GM23338 (cell line): ENCODE data around the gene CFAP74. TPM values are rescaled to one million over a fixed set of nuclear protein-coding genes. Genes with fewer than 3 reads are reported as not detected.

Experiments used
- ATAC-seq: fragments of 200-7000 bp; cut with Tn5 transposase; 3 replicates; pipeline ENCODE4 v1.9.1; 2020
- DNase-seq: peaks from one replicate; pipeline ENCODE4 v3.0.0-alpha.2; 2015; ENCODE audit warnings: low spot score
- H2AFZ ChIP-seq: fragments of 200-600 bp; sonication (generic); 2 replicates; pipeline ENCODE4 v1.8.0; 2016; ENCODE audit warnings: antibody characterized with exemption, mild to moderate bottlenecking, moderate library complexity
- H3F3A ChIP-seq: fragments of 200-600 bp; sonication (generic); replicated peaks from 2 replicates; pipeline ENCODE4 v1.8.0; 2017; ENCODE audit warnings: antibody characterized with exemption, mixed run types, low read depth
- H3K27ac ChIP-seq: fragments of 200-600 bp; sonication (generic); 2 replicates; pipeline ENCODE4 v1.6.1; 2016; ENCODE audit warnings: low read depth
- H3K27me3 ChIP-seq: fragments of 200-600 bp; sonication (generic); 2 replicates; pipeline ENCODE4 v1.8.0; 2016; ENCODE audit warnings: mild to moderate bottlenecking, mixed run types, moderate library complexity; ENCODE audit not compliant: insufficient read depth
- H3K36me3 ChIP-seq: fragments of 200-600 bp; sonication (generic); 2 replicates; pipeline ENCODE4 v1.8.0; 2016; ENCODE audit warnings: mild to moderate bottlenecking; ENCODE audit not compliant: insufficient read depth
- H3K4me1 ChIP-seq: fragments of 200-600 bp; sonication (generic); 2 replicates; pipeline ENCODE4 v1.8.0; 2016; ENCODE audit warnings: mild to moderate bottlenecking, moderate library complexity; ENCODE audit not compliant: insufficient read depth
- H3K4me2 ChIP-seq: fragments of 200-600 bp; sonication (generic); 2 replicates; pipeline ENCODE4 v1.7.1; 2017; ENCODE audit warnings: mixed run types
- H3K4me3 ChIP-seq: fragments of 200-600 bp; sonication (generic); 2 replicates; pipeline ENCODE4 v1.6.1; 2016; ENCODE audit warnings: mixed run types
- H3K79me2 ChIP-seq: fragments of 200-600 bp; sonication (generic); replicated peaks from 2 replicates; pipeline ENCODE4 v1.8.0; 2017; ENCODE audit warnings: mild to moderate bottlenecking; ENCODE audit not compliant: insufficient read depth
- H3K9me2 ChIP-seq: fragments of 200-600 bp; sonication (generic); 2 replicates; pipeline ENCODE4 v1.8.0; 2017; ENCODE audit not compliant: insufficient read depth
- H4K20me1 ChIP-seq: fragments of 200-600 bp; sonication (generic); replicated peaks from 2 replicates; pipeline ENCODE4 v1.8.0; 2017; ENCODE audit warnings: mild to moderate bottlenecking; ENCODE audit not compliant: insufficient read depth
- H3K27ac Mint-ChIP-seq: 2 replicates; pipeline ENCODE4 v1.8.0; 2020; ENCODE audit warnings: inconsistent platforms, mild to moderate bottlenecking, moderate library complexity, mixed read lengths
- H3K27me3 Mint-ChIP-seq: 3 replicates; pipeline ENCODE4 v1.8.0; 2022; ENCODE audit warnings: low read depth, mild to moderate bottlenecking, moderate library complexity, mixed read lengths, inconsistent platforms; ENCODE audit not compliant: insufficient read depth, poor library complexity
- H3K36me3 Mint-ChIP-seq: 3 replicates; pipeline ENCODE4 v1.8.0; 2021; ENCODE audit warnings: low read depth, mild to moderate bottlenecking, inconsistent platforms, moderate library complexity, mixed read lengths
- H3K4me1 Mint-ChIP-seq: 3 replicates; pipeline ENCODE4 v1.8.0; 2020; ENCODE audit warnings: mild to moderate bottlenecking, inconsistent platforms, mixed read lengths
- H3K4me3 Mint-ChIP-seq: 3 replicates; pipeline ENCODE4 v1.8.0; 2021; ENCODE audit warnings: moderate library complexity, mild to moderate bottlenecking, inconsistent platforms, mixed read lengths
- H3K9me3 Mint-ChIP-seq: 3 replicates; pipeline ENCODE4 v1.8.0; 2020; ENCODE audit warnings: moderate library complexity, mild to moderate bottlenecking, inconsistent platforms, mixed read lengths
- CREB1 ChIP-seq: fragments of 250-450 bp; sonication (Bioruptor Pico); IDR thresholded peaks from 2 replicates; pipeline ENCODE4 v1.5.0; 2020; ENCODE audit warnings: low read depth, mild to moderate bottlenecking, moderate library complexity
- CTCF ChIP-seq, 2 experiments: fragments of 200-600 bp in 1 of 2; sonication (generic) in 1 of 2; conservative IDR thresholded peaks; 2 replicates each; pipeline versions ENCODE4 v1.5.1 to v1.6.1; 2016 to 2017; ENCODE audit warnings: antibody characterized with exemption in 2 of 2, low read depth in 2 of 2, mild to moderate bottlenecking in 2 of 2, moderate library complexity in 1 of 2
- POLR2AphosphoS5 ChIP-seq: IDR thresholded peaks from 2 replicates; pipeline ENCODE4 v1.6.1; 2016; ENCODE audit warnings: antibody characterized with exemption, low read depth
- STAT1 ChIP-seq: IDR thresholded peaks from one replicate; pipeline ENCODE4 v1.6.1; 2016; ENCODE audit warnings: antibody characterized with exemption; ENCODE audit not compliant: unreplicated experiment
- ZNF114 ChIP-seq: fragments of 250-450 bp; sonication (Bioruptor Pico); IDR thresholded peaks from 2 replicates; pipeline ENCODE4 v1.5.0; 2020; ENCODE audit warnings: mild to moderate bottlenecking, moderate library complexity
- ZNF331 ChIP-seq: fragments of 250-450 bp; sonication (Bioruptor Pico); IDR thresholded peaks from 2 replicates; pipeline ENCODE4 v1.5.0; 2020; ENCODE audit warnings: low read depth, mild to moderate bottlenecking, moderate library complexity
- polyA plus RNA-seq: library from polyadenylated mRNA; unstranded; fragments of >200 nt; fragmentation: Nextera tagmentation; extraction: Ambion mirVana; gene quantifications from 2 replicates; pipeline ENCODE4 v1.2.1, GENCODE V29; 2016
- total RNA-seq: library from RNA; depleted of rRNA; stranded (reverse); fragments of >200 nt; shearing (Covaris generic); gene quantifications from 2 replicates; pipeline ENCODE4 v1.2.3, GENCODE V29; 2014
- TF ChIP-seq, protein P1 (sequence below): IDR thresholded peaks from one replicate; pipeline ENCODE4 v1.6.1; 2018; ENCODE audit warnings: antibody characterized with exemption; ENCODE audit not compliant: unreplicated experiment

The CFAP74 gene
- total and polyA plus RNA-seq, 2 experiments from 2014 or later = 0.21 TPM; not detected in 1

GRCh38 chr1:1973716-1974642 is 29.6 kb downstream of the CFAP74 start:
- peak; percentile 27; the same call in 2 of the 3 replicates for ATAC-seq
- no peaks in the 10 kb centered on the region for H3K4me1 ChIP-seq
- peaks cover 8% of the 10 kb centered on the region for H3F3A ChIP-seq
- H2AFZ ChIP-seq = no peak overlapping the region
- H3K4me2 ChIP-seq = no peak overlapping the region
- H3K27me3 Mint-ChIP-seq = peaks cover 16% of the 10 kb centered on the region
- DNase-seq = no peak
- no peaks in the 10 kb centered on the region for H3K9me2 ChIP-seq
- no peak overlapping the region for H3K27ac ChIP-seq
- H4K20me1 ChIP-seq = no peaks in the 10 kb centered on the region
- no peaks in the 10 kb centered on the region; the same call in 1 of the 3 replicates for H3K36me3 Mint-ChIP-seq
- no peaks in the 10 kb centered on the region for H3K27me3 ChIP-seq
- H3K4me3 ChIP-seq = no peak overlapping the region
- H3K79me2 ChIP-seq = no peaks in the 10 kb centered on the region
- H3K4me3 Mint-ChIP-seq = no peak overlapping the region
- H3K36me3 ChIP-seq = no peaks in the 10 kb centered on the region
- no peak overlapping the region for H3K27ac Mint-ChIP-seq
- TF ChIP-seq CTCF (conservative IDR thresholded peaks at IDR 0.05; ENCODE audit: low read depth in 2 of 2) = no peak
- H3K9me3 Mint-ChIP-seq = peaks cover 22% of the 10 kb centered on the region
- H3K4me1 Mint-ChIP-seq = no peaks in the 10 kb centered on the region

GRCh38 chr1:1972976-1973715 is 30.4 kb downstream of the CFAP74 start:
- Histone ChIP-seq H3K4me3 (no peak overlapping the region), H2AFZ (no peak overlapping the region), H3K36me3 (no peaks in the 10 kb centered on the region), H3K27me3 (no peaks in the 10 kb centered on the region), H3K27ac (no peak overlapping the region), H3F3A (peaks cover 8% of the 10 kb centered on the region), H3K79me2 (no peaks in the 10 kb centered on the region), H4K20me1 (no peaks in the 10 kb centered on the region), H3K4me1 (no peaks in the 10 kb centered on the region), H3K9me2 (no peaks in the 10 kb centered on the region), H3K4me2 (no peak overlapping the region)
- no peaks in the 10 kb centered on the region; the same call in 2 of the 3 replicates for H3K36me3 Mint-ChIP-seq
- H3K4me3 Mint-ChIP-seq = no peak overlapping the region
- DNase-seq (no peak), ATAC-seq (no peak)
- H3K9me3 Mint-ChIP-seq = peaks cover 15% of the 10 kb centered on the region
- H3K27me3 Mint-ChIP-seq = peaks cover 18% of the 10 kb centered on the region
- H3K27ac Mint-ChIP-seq = no peak overlapping the region
- H3K4me1 Mint-ChIP-seq = no peaks in the 10 kb centered on the region
- no peak for TF ChIP-seq CREB1 (CRISPR knock-in tag)
- TF ChIP-seq, protein P1, sequence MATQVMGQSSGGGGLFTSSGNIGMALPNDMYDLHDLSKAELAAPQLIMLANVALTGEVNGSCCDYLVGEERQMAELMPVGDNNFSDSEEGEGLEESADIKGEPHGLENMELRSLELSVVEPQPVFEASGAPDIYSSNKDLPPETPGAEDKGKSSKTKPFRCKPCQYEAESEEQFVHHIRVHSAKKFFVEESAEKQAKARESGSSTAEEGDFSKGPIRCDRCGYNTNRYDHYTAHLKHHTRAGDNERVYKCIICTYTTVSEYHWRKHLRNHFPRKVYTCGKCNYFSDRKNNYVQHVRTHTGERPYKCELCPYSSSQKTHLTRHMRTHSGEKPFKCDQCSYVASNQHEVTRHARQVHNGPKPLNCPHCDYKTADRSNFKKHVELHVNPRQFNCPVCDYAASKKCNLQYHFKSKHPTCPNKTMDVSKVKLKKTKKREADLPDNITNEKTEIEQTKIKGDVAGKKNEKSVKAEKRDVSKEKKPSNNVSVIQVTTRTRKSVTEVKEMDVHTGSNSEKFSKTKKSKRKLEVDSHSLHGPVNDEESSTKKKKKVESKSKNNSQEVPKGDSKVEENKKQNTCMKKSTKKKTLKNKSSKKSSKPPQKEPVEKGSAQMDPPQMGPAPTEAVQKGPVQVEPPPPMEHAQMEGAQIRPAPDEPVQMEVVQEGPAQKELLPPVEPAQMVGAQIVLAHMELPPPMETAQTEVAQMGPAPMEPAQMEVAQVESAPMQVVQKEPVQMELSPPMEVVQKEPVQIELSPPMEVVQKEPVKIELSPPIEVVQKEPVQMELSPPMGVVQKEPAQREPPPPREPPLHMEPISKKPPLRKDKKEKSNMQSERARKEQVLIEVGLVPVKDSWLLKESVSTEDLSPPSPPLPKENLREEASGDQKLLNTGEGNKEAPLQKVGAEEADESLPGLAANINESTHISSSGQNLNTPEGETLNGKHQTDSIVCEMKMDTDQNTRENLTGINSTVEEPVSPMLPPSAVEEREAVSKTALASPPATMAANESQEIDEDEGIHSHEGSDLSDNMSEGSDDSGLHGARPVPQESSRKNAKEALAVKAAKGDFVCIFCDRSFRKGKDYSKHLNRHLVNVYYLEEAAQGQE = no peak
- TF ChIP-seq ZNF114 (CRISPR knock-in tag) = no peak
- TF ChIP-seq STAT1 = no peak
- TF ChIP-seq POLR2AphosphoS5 = no peak
- TF ChIP-seq CTCF (conservative IDR thresholded peaks at IDR 0.05; ENCODE audit: low read depth in 2 of 2) = no peak
- TF ChIP-seq ZNF331 = no peak
